ENCODE results near the gene FOXE1.

FOXE1 gene

GRCh38 chr9:97848480-97849237 is 4.4 kb upstream of the FOXE1 start:
- no peak for DNase-seq

- no peak for DNase-seq
Observed at GRCh38 chr9:97849980-97850379, 3.0 kb upstream of the FOXE1 start.

- no peak for DNase-seq
Observed at GRCh38 chr9:97850746-97851445, 2.1 kb upstream of the FOXE1 start.

- DNase-seq: no peak
Observed at GRCh38 chr9:97851446-97851883, 1.6 kb upstream of the FOXE1 start.

- DNase-seq: no peak
Observed at GRCh38 chr9:97852001-97852398, 1.0 kb upstream of the FOXE1 start.

GRCh38 chr9:97852399-97853055 is 499 bp upstream of the FOXE1 start:
- DNase-seq: no peak

GRCh38 chr9:97853844-97854695 is 1.0 kb downstream of the FOXE1 start:
- DNase-seq: no peak

- DNase-seq: no peak
Observed at GRCh38 chr9:97854696-97855485, 1.9 kb downstream of the FOXE1 start.

- no peak for DNase-seq
Observed at GRCh38 chr9:97855486-97855875, 2.5 kb downstream of the FOXE1 start.

GRCh38 chr9:97855899-97856298 is 2.9 kb downstream of the FOXE1 start:
- DNase-seq: no peak

- DNase-seq: no peak
Observed at GRCh38 chr9:97856857-97857605, 4.0 kb downstream of the FOXE1 start.

- no peak for DNase-seq
Observed at GRCh38 chr9:97857606-97858392, 4.8 kb downstream of the FOXE1 start.

- DNase-seq: no peak
Observed at GRCh38 chr9:97858393-97858713, 5.3 kb downstream of the FOXE1 start.

- no peak for DNase-seq
Observed at GRCh38 chr9:97858826-97859225, 5.8 kb downstream of the FOXE1 start.

- DNase-seq: no peak
Observed at GRCh38 chr9:97859346-97859745, 6.3 kb downstream of the FOXE1 start.

GRCh38 chr9:97860451-97861147 is 7.6 kb downstream of the FOXE1 start:
- DNase-seq: no peak

- no peak for DNase-seq
Observed at GRCh38 chr9:97861148-97861475, 8.1 kb downstream of the FOXE1 start.

GRCh38 chr9:97863314-97863713 is 10.3 kb downstream of the FOXE1 start:
- no peak for DNase-seq

- DNase-seq: no peak
Observed at GRCh38 chr9:97864396-97864795, 11.4 kb downstream of the FOXE1 start.

- DNase-seq: no peak
Observed at GRCh38 chr9:97866300-97866699, 13.3 kb downstream of the FOXE1 start.
